Ecto neural progenitor cell (in vitro differentiated cells): ENCODE measurements around the gene CAMKK2.
"Not testable (repeated sequence)": the region's sequence is repeated elsewhere in the genome, so short reads cannot be mapped to it uniquely, and the experiment has no call there.

Source experiments
- DNase-seq: peaks from one replicate; pipeline ENCODE4 v3.0.0-alpha.2; 2018; ENCODE audit warnings: low spot score

CAMKK2 gene

DNA sequence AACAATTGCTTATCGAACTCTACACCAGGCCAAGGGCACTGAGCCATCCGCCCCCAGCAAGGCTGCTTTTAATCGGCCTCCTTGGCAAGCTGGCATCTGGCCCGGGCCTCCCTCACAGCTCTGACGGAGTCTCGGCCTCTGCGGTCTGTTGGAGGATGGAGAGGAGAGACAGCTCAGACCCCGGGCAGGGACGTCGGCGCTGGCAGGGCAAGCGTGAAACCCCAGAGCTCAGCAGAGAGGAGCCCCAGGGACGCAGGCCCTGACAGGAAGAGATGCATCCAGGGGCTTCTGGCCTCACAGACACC, 17.5 kb downstream of the CAMKK2 start:
- no peak for DNase-seq

DNA sequence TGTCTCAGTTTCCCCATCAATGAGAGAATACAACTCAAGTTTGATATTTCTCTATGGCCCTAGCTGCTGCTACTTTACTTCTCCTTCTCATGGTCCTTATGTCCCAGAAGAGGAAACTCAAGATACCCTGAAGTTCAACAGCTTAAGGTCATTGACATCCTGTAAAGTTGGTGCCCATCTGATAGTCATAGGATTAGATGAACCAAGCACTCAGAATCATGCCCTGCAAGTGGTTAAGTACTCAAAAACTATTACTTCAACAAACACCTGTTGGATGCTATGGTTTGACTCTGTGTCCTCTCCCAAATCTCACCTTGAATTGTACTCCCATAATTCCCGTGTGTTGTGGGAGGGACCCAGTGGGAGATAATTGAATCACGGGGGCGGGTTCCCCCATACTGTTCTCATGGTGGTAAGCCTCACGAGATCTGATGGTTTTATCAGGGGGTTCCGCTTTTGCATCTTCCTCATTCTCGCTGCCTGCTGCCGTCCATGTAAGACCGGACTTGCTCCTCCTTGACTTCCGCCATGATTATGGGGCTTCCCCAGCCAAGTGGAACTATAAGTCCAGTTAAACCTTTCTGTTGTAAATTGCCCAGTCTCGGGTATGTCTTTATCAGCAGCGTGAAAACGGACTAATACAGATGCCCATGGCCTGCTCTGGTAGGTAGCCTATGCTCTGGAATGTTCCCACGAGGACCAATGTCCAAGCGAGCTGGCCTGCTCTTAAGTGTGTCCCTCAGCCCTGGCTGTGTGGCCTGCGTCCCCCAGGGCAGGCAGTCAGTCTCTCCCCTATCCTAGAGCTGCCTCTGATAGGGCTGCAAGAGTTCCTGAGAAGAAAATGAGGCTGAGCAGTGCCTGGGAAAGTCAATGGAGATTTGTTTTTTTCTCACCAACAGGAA, 18.1 kb downstream of the CAMKK2 start:
- no peak for DNase-seq

DNA sequence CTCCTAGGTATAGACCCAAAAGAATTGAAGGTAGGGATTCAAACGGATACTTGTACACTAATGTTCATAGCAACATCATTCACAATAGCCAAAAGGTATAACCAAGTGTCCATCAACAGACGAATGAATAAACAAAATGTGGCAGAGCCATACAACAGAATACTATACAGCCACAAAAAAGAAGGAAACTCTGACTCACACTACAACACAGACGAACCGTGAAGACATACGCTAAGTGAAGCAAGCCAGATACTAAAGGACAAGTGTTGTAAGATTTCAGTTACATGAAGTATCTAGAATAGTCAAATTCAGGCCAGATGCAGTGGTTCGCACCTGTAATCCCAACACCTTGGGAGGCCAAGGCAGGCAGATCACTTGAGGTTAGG, 19.1 kb downstream of the CAMKK2 start:
- DNase-seq, result no peak

DNA sequence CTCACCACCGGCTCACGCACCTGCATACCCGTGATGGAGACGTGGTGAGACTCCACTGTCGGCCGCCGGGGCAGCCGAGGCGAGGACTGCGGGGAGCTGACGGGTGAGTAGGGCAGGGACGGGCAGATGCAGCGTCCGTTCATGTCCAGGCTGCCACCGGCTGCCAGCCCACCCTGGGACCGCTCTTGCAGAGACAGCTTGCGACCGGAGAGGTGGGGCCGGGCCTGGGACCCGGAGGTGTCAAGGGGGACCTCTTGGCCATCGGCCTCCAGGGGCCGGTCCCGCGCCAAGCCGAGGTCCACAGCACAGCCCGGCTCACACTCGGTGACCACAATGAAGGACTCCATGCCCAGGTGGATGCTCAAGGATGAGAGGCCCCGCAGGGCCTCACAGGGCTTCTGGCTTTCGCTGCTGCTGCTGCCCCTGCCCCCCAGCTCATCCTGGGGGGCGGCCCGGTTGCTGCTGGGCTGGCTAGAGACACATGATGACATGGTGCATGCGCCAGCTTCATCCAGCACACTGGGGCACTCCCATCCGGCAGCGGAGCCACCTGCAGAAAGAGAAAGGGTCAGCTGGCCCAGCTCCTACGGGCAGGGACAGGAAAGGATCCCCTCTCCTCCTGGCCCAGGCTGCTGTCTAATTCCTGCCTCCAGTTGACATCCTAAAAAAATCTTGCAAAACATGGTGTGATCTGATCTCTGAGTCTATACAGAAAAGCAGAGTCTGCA, 22.3 kb downstream of the CAMKK2 start:
- DNase-seq, result no peak

DNA sequence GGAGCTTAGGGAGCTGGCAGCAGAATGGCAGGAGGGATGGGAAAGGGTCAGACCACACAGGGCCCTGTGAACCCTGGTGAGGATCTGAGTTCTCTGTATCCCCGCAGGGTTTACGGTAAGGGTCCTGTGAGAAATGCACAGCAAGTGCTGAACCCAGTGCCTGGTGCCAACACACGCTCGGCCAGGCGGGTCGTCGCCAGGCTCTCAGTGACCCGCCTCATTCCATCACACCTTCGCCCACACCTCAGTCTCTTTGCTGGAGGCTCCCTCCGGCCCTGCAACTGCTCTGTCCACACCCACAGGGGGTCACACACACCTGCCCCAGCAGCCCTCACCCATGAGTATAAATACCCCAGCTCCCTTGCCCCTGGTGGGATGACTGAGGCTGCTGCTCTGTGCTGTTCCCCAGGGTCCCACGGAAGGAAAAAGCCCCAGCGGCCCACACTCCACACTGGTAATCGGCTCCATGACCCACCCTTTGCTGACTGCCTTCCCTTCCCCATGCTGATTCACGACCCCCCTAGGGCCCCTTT, 23.1 kb downstream of the CAMKK2 start:
- no peak for DNase-seq

DNA sequence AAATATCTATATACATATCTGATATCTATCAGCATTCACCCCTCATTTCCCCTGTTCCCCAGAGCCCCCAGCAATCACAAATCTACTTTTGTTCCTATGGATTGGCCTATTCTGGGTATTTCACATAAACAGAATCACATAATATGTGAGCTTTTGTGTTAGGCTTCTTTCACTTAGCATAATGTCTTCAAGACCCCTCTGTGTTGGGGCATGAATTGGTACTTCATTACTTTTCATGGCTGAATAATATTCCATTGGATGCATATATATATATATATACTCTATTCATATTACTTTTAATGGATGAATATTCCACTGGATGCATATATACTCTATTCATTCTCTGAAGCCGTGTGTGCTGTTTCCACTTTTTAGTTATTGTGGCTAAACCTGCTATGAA, 28.7 kb downstream of the CAMKK2 start:
- no peak for DNase-seq

DNA sequence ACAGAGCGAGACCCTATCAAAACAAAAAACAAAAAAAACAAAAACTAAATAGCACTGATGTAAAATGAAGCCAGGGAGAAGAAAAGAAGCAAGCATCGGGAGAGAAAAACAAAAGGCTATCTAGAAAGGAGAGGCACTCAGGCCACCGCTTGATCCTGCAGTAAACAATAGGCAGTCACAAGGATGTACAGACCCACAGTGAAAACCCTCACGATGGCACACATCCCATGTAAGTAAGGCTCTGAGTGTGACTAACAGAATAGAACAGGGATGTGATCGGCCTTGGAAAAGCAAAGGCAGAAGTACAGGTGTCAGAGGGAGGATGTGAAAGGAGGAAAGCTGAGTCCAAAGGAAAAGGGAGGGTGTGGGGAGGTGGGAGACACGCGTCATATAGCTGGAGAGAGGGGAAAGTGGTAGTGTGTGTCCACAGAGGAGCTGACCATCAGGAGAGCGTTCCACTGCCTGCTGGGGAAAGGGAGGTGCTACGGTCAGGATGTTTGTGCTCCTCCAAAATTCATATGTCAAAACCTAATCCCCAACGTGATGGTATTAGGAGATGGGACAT, 31.5 kb downstream of the CAMKK2 start:
- DNase-seq, result no peak

DNA sequence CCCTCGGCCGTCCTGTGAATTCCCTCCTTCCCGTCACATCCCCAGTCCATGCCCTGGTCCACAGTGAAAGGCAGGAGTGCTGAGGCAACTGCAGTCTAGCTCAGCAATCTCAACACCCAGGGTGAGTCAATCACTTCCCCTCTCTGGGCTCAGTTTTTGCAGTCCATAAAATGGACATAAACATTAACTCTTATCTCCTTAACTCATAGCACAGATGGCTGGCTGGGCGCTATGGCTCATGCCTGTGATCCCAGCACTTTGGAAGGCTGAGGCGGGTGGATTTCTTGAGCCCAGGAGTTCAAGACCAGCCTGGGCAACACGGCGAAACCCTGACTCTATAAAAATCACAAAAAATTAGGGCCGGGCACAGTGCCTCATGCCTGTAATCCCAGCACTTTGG, 32.4 kb downstream of the CAMKK2 start:
- no peak for DNase-seq

DNA sequence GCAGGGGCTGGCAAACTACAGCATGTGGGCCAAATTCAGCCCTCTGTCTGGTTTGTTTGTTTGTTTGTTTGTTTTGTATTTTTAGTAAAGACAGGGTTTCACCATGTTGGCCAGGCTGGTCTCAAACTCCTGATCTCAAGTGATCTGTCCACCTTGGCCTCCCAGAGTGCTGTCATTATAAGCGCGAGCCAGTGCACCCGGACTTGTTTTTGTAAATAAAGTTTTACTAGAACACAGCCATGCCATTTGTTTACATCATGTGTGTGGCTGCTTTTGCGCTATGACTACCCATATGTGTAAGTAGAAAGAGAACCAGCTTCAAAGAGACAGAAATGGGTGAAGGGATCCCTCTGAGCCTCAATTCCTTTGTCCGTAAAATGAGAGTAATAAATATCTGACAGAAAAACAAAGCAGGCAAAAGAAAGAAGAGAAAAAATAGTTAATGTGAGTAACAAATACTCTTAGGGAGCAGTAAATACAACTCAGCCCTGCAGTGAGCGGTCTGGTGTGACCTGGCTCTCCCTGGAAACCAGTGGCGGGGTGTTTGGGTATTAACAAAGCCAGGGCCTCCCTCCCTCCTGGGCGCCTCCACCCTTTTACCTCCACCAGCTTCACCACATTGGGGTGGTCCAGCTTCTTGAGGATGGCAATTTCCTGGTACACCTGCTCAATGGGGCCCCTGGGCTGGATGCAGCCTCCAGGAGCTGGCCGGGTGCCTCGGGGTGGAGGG, 33.1 kb downstream of the CAMKK2 start:
- DNase-seq, result no peak

DNA sequence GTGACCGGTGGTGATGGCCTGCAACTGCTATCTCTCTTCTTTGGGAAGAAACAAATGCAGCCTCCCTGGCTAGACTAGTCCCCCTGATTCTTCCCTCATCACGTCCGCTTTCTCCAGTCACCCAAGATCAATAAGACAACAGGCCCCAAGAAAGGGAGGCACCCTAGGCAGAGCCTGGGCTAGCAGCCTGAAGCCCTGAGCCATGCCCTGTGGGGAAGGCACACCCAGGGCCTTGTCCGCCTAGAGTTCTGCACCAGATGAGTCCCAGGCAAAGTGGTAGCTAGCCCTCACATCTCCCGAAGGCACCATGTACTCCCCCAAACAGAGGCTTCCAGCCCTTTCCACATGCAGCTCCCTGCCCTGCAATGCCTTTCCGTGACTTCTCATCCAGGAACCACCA, 35.1 kb downstream of the CAMKK2 start:
- DNase-seq, result no peak

DNA sequence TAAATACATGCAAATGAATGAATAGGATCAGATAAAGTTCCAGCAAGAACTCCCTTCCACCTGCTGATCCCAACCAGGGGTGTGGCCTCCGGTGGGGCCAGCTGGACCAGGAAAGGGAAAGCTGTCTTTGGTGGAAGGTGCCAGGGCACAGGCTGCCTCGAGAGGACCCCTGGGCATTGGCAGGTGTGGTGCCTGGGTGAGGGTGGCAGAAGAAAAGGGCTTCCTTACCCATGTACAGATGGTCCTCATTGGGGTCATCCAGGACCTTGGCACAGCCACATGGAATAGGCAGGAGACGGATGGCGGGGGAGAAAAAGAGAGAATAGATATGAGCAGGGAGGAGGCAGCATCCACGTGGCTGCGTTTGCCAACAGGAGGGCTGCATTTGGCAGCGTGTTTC, 36.4 kb downstream of the CAMKK2 start:
- no peak for DNase-seq

DNA sequence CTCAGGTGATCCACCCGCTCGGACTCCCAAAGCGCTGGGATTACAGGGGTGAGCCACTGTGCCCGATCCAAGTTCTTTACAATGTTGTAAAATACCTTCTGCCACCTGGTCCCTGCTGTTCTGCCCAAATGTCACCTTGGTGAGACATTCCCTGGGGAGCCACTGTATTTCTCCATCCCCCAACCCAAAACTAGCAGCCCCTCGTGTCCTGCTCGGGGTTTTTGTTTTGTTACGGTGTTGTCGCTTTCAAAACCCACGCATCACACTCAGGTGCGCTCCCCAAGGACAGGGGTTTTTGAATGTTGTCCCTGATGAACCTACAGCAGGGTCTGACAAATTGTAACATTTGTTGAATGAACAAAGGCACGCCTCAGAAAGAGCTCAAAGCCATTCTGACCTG, 37.4 kb downstream of the CAMKK2 start:
- no peak for DNase-seq

DNA sequence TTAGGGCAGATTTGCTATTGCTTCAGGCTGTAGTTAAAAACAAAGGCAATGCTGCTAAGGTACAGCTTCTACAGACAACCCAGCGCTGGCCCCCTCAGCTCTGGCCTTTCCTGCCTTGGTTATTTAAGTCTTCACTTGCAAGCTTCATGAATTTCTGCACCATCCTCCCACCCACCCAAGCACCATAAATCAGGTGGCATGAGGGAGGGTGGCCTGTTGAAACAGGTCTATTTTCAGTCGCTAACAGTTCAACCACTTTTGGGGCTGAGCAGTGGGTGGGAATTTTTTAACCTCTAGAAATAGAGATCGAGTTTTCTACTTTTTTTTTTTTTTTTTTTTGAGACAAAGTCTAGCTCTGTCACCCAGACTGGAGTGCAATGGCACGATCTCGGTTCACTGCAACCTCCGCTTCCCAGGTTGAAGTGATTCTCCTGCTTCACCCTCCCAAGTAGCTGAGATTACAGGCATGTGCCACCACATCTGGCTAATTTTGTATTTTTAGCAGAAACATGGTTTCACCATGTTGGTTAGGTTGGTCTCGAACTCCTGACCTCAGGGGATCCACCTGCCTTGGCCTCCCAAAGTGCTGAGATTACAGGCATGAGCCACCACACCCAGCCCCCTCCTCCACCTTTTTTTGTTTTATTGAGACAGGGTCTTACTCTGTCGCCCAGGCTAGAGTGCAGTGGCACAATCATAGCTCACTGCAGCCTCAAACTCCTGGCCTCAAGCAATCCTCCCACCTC, 38.6 kb downstream of the CAMKK2 start:
- DNase-seq, result not testable (repeated sequence)

DNA sequence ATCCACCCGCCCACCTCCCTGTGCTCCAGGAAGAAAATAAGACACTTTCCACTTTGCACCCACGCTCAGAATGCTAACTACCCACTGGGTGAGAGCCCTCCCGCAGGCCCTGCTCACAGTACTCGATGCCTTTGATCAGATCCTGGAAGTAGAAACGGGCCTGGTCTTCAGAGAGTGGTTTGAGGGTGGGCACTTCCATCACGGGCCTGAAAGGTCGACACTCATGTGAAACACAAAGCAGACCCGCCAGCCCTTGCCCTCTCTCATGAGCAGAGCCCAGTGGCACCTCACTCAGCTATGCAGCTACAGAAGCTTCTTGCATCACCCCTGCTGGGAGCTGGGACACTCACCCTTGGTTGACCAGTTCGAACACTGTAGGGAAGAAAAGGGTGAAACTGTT, 41.1 kb downstream of the CAMKK2 start:
- DNase-seq, result no peak

DNA sequence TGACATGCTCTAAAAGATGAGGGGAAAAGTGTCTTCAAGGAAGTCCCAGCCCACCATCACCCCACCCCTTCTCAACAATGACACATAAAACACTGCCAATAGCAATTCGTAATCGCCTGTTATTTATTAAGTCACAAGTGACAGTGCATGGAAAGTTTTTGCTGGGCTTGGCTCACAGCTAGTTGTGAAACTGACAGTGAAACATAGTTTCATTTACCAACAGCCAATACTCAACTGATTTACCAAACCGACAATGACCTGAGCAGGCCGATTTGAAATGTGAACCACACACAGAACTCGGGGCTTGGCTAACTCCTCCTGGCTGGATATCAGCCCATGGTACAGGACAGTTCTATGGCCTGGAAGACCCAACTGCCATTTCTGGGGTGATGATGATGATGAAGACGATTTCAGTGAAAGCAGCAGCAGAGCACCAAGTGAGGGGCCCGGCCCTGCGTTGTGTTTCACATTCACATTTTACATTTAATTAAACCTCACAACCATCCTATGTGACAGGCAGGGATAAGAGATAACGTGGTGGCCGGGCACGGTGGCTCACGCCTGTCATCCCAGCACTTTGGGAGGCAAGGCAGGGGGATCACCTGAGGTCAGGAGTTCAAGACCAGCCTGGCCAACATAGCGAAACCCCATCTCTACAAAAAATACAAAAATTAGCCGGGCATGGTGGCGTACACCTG, 42.7 kb downstream of the CAMKK2 start:
- no peak for DNase-seq

DNA sequence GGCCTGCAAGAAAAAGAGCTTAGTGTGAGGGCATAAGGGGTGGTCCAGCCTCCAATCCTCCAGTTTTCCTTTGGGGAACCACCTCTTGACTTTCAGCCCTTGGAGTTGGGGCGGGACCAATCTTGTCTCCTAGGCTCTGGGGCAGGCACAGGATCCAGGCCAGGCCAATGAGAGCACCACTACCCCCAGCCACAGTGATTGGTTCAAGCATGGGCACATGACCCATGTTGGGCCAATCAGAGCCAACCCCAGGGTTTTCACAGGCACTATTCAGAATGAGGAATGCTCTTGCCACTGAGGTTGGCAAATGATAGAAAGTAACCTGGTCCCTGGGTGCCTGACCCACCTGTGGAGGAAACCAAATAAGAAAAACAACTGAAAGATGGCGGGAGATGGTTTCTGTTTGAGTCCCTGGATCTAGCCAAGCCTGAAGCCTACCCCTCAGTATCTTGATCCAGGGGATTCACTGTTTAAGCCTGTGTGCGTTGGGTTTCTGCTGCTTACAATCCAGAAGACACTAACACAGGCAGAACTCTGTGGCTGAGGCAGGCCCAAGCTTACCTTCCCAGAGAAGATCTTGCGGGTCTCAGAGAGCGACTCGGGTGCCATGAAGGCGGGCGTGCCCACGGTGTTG, 43.7 kb downstream of the CAMKK2 start:
- DNase-seq, result no peak

DNA sequence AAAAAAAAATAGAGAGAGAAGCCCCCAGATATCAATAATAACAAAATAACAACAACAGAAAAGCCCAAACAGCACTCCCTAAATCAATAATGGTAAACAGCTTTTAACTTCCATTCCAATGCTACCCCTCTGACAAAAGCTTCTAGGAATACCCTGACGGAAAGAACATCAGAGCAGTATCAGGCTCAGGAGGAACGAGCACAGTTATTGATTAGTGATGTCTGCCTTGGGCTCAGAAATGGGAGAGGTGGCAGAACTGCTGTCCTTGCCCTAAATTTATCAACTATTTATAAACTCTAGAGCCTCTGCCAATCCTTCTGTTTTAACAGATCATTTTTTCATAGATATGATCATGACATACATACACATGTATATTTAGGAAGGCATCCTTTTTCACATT, 44.7 kb downstream of the CAMKK2 start:
- DNase-seq, result no peak

DNA sequence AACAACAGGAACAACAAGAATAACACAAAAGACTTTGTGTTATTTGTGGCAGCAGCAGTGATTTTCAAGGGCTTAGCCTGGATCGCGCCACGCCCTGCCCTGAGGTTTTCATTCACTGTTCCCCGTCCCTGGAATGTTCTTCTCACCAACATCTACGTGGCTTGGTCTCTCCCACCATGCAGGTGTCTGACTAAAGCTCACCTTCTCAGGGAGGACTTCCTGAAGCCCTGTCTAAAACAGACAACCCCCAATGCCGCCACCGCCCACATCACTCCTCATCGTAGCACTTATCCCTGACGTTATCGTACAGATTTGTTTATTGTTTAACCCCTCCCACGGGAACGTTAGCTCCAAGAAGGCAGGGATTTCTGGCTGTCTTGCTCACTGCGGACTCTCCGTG, 46.1 kb downstream of the CAMKK2 start:
- no peak for DNase-seq

DNA sequence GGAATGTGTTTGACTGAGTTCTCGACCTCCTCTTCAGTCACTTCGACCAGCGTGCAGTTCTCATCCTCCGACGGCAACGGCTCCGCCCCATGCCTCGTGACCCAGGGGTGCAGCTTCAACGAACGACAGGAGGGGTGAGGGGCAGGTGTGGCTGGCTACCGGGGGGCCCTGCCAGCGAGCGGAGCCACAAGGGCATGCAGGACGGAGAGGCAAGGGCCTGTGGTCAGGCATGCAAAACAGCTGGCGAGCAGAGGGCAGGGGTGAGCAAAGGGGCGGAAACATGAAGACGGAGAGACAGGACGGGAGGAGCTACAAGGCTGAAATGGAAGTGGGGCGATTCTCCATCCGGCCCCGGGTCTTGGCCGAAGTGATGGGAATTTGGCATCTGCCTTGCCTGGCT, 47.9 kb downstream of the CAMKK2 start:
- no peak for DNase-seq

DNA sequence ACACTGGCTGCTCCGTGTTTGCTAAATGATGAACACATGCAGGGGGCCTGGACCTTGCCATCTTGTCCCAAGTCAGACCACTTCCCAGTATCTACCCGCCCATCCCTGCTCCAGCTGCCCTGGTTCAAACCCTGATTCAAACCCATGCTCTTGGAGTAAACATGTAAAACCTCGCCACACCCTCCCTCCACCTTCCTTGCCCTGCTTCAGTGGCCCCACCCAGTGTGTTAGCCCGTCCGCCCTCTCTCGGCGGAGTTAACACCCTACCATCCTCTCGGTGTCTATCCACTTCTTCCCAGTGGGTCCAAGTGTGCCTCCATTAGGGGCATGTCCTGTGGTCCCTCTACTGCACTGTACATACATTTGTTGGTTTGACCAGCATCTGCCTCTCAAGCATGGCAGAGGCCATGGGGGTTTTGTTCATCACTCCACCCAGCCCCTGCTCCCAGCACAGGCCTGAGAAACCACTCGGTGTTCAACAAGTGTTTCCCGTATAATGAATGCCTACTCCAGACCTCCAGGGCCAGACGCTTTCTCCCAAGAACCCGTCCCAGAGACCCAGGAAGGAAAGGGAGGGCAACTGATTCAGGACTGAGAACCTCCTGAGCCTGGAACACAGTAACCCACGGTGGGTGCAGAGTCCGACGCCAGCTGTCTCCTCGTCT, 49.5 kb downstream of the CAMKK2 start:
- DNase-seq, result no peak
